ENCODE measurements around the gene RAP1GAP2. TPM values are rescaled to one million over a fixed set of nuclear protein-coding genes. Genes with fewer than 3 reads are reported as not detected.

RAP1GAP2 gene
- total RNA-seq, 4 donors from 2014 or later = 1.5 to 23.1 (median 6.7) TPM

DNA sequence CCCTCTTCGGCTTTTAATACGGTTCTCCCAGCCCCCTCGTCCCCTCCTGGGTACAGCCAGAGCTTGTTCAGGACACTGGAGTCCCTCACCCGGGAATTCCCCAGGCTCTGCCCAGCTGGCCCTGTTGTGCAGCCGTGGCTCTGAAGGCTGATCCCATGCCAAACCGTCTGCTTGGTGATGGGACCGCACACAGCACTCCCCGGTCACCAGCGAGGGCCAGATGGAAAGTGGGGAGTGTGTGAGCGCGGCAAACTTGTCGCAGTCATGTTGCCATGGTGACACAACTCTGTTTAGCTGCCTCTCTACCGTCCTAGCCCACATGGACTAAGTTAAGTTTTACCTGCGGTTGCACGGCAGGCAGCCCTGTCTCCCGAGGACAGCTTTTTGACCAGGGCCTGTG is 107.9 kb downstream of the RAP1GAP2 start:
- intact Hi-C loops (cut with DNase I; ENCODE audit: low total_unique reads) = no loop called here
- H3K4me1 ChIP-seq = no peaks in the 10 kb centered on the region
- H3K27ac ChIP-seq = no peak overlapping the region
- H3K9me3 ChIP-seq = no peaks in the 10 kb centered on the region
- no peaks in the 10 kb centered on the region for H3K27me3 ChIP-seq
- no peak for DNase-seq
- no peaks in the 10 kb centered on the region for H3K36me3 ChIP-seq
- H3K4me3 ChIP-seq = no peak overlapping the region
- no peak for TF ChIP-seq POLR2A (IDR thresholded peaks at IDR 0.05)
- TF ChIP-seq, protein P1, sequence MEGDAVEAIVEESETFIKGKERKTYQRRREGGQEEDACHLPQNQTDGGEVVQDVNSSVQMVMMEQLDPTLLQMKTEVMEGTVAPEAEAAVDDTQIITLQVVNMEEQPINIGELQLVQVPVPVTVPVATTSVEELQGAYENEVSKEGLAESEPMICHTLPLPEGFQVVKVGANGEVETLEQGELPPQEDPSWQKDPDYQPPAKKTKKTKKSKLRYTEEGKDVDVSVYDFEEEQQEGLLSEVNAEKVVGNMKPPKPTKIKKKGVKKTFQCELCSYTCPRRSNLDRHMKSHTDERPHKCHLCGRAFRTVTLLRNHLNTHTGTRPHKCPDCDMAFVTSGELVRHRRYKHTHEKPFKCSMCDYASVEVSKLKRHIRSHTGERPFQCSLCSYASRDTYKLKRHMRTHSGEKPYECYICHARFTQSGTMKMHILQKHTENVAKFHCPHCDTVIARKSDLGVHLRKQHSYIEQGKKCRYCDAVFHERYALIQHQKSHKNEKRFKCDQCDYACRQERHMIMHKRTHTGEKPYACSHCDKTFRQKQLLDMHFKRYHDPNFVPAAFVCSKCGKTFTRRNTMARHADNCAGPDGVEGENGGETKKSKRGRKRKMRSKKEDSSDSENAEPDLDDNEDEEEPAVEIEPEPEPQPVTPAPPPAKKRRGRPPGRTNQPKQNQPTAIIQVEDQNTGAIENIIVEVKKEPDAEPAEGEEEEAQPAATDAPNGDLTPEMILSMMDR (IDR thresholded peaks at IDR 0.05) = no peak

DNA sequence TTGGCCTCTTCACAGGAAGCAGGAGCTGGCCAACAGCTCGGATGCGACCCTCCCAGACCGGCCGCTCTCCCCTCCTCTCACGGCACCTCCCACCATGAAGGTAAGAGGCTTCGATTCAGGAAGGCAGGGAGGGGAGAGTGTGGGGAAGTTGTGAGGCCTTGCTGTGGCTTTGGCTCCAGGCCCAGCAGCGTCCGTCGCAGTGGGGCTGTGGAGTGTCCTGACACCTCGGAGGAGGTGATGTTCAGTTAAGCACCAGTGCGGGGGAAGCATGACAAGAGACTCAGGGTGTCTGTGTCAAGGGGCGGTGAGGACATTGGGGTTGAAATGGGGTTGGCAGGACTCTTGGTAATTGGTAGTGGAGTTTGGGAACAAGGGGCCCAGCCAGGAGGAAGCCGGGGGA is 109.0 kb downstream of the RAP1GAP2 start:
- no peaks in the 10 kb centered on the region for H3K27me3 ChIP-seq
- DNase-seq = no peak
- no peaks in the 10 kb centered on the region for H3K4me1 ChIP-seq
- intact Hi-C loops (cut with DNase I; ENCODE audit: low total_unique reads) = no loop called here
- H3K9me3 ChIP-seq = no peaks in the 10 kb centered on the region
- no peak overlapping the region for H3K4me3 ChIP-seq
- H3K27ac ChIP-seq = no peak overlapping the region
- no peak for TF ChIP-seq POLR2A (IDR thresholded peaks at IDR 0.05)
- TF ChIP-seq, protein P1 (IDR thresholded peaks at IDR 0.05) = no peak
- no peaks in the 10 kb centered on the region for H3K36me3 ChIP-seq

DNA sequence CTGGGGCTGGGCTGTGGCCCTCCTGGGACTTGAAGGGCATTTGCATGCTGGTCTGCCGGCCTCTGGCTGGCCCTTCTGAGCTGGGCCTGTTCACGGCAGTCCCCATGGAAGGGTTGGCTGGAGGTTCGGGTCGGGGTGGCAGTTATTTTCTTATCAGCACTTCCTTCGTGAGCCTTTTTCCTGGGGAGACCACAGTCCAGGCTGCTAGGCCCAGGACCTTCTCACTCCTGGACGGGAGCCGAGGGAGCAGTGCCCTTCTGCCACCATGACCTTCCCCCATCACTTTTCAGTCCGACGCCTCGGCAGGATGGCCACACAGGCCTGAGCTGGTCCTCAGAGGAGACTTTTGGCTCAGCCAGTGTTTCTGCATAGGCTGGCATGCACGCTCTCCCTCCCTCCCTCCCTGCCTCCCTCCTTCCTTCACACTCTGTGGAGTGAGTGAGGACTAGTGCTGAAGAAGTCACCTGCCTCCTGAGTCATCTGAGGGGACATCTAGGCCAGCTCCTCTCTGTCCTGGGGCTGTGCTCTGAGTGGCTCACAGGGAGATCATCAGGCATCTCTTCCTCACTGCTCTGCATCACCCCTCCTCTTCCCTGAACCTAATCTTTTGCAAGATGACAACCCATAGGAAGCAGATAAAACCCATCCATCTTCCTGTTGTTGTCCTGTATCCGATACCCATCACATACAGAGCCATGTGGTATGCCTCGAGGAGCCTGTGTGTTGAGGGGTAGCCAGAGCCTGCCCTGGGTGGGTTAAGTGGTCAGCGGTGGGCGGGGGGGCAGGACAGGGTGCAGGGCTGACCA is 109.7 kb downstream of the RAP1GAP2 start:
- intact Hi-C loops (cut with DNase I; ENCODE audit: low total_unique reads) = no loop called here
- no peaks in the 10 kb centered on the region for H3K27me3 ChIP-seq

DNA sequence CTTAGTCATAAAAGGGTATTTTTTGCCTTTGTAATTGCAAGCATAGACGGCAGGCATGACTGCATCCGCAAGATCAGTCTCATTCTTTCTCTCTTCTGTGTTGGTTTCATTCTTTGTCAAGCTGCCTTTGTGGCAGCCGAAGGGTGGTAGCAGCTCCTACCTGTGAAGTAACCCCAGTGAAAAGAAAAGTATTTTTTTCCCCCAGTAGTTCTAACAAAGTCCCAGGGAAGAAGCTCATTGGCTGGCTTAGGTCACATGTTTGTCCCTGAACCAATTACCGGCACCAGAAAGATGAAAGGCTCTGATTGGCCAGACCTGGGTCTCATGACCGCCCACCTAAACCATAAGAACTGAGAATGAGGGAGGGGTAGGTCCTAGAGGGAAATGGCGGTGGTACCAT is 110.7 kb downstream of the RAP1GAP2 start:
- H3K9me3 ChIP-seq = no peaks in the 10 kb centered on the region
- H3K27ac ChIP-seq = no peak overlapping the region
- intact Hi-C loops (cut with DNase I; ENCODE audit: low total_unique reads) = no loop called here
- H3K4me3 ChIP-seq = no peak overlapping the region
- H3K27me3 ChIP-seq = no peaks in the 10 kb centered on the region
- no peaks in the 10 kb centered on the region for H3K36me3 ChIP-seq
- H3K4me1 ChIP-seq = no peaks in the 10 kb centered on the region
- no peak for TF ChIP-seq POLR2A (IDR thresholded peaks at IDR 0.05)
- TF ChIP-seq, protein P1 (IDR thresholded peaks at IDR 0.05) = no peak
- no peak for DNase-seq

More for the DNA sequence above, 109.7 kb downstream of the RAP1GAP2 start:
- H3K4me3 ChIP-seq = no peak overlapping the region
- no peaks in the 10 kb centered on the region for H3K36me3 ChIP-seq
- no peak for DNase-seq
- H3K27ac ChIP-seq = no peak overlapping the region
- H3K4me1 ChIP-seq = no peaks in the 10 kb centered on the region
- H3K9me3 ChIP-seq = no peaks in the 10 kb centered on the region
- TF ChIP-seq, protein P1 (IDR thresholded peaks at IDR 0.05) = no peak
- TF ChIP-seq POLR2A (IDR thresholded peaks at IDR 0.05) = no peak

DNA sequence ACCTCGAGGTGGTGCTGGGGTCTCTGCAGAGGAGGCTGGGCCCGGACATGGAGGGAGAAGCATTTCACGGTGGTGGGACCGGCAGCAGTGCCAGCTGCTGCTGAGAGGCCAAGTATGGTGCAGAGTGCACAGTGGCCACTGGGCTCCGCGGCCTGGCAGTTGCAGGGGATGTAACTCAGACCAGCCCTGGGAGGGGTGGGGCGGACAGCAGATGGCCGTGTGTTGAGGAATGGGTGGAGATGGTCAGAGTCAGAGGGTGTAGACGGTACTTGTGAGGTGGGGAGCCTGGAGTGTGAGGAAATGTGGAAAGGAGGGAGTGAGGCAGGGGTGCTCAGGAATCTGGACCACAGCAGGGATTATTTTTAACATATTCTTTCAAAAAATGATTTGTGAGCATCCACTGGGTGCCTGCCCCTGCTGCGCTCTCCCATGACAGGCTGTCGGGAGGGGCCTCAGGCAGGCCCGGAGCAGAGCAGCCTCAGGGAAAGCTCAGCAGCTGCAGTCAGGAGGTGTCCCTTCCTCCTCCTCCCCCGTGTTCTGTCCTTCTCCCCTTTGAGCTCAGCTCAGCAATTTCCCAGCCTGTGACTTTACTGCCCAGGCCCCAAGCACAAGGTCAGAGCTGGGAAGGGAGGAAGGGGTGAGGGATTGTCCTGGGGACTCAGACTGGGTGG is 113.1 kb downstream of the RAP1GAP2 start:
- no peaks in the 10 kb centered on the region for H3K36me3 ChIP-seq
- no peaks in the 10 kb centered on the region for H3K9me3 ChIP-seq
- no peak for DNase-seq
- no peak for TF ChIP-seq POLR2A (IDR thresholded peaks at IDR 0.05)
- TF ChIP-seq, protein P1 (IDR thresholded peaks at IDR 0.05) = no peak
- H3K4me1 ChIP-seq = no peaks in the 10 kb centered on the region
- intact Hi-C loops (cut with DNase I; ENCODE audit: low total_unique reads) = no loop called here
- H3K4me3 ChIP-seq = no peak overlapping the region
- H3K27ac ChIP-seq = no peak overlapping the region
- no peaks in the 10 kb centered on the region for H3K27me3 ChIP-seq

All from uterus (tissue), 4 donors.